HepG2 (cell line): ENCODE data around the gene KPNB1.

ENCODE experiments used
- JUN ChIP-seq: sonication (generic); formaldehyde crosslinking; IDR thresholded peaks from 2 replicates; pipeline ENCODE4 v1.4.0; 2020; ENCODE audit warnings: mild to moderate bottlenecking, missing genetic modification reagents
- NFKBIZ ChIP-seq: IDR thresholded peaks from 2 replicates; pipeline ENCODE4 v1.6.1; 2018; ENCODE audit warnings: missing genetic modification reagents, missing compliant biosample characterization
- ZNF124 ChIP-seq: sonication (generic); formaldehyde crosslinking; IDR thresholded peaks from 2 replicates; pipeline ENCODE4 v1.4.0; 2020; ENCODE audit warnings: missing genetic modification reagents
- ZNF546 ChIP-seq: sonication (generic); formaldehyde crosslinking; conservative IDR thresholded peaks from 2 replicates; pipeline ENCODE4 v1.8.1; 2023; ENCODE audit warnings: mild to moderate bottlenecking, missing genetic modification reagents
- ZNF777 ChIP-seq: sonication (generic); formaldehyde crosslinking; IDR thresholded peaks from 2 replicates; pipeline ENCODE4 v1.4.0; 2020; ENCODE audit warnings: missing genetic modification reagents

- TF ChIP-seq JUN (CRISPR knock-in tag) (no peak), ZNF546 (CRISPR knock-in tag) (no peak), NFKBIZ (CRISPR knock-in tag) (no peak), ZNF124 (CRISPR knock-in tag) (no peak), ZNF777 (CRISPR knock-in tag) (no peak)
These were observed 31.3 kb upstream of the KPNB1 start for GRCh38 chr17:47618410-47618809.
